D721Med (cell line): ENCODE measurements around the gene DGUOK.

Source experiments
- DNase-seq: peaks from one replicate; pipeline ENCODE4 v3.0.0; 2011; ENCODE audit warnings: low spot score; ENCODE audit not compliant: insufficient read length
- FAIRE-seq: peaks from 2 replicates; lab custom pipeline; 2011; peaks lifted over from hg19 to GRCh38; lab: Jason Lieb, UNC
- CTCF ChIP-seq: IDR thresholded peaks from 2 replicates; pipeline ENCODE4 v1.5.1; 2012; ENCODE audit warnings: mild to moderate bottlenecking, control low read depth; ENCODE audit not compliant: insufficient read depth; ENCODE audit errors: missing control alignments

Gene DGUOK

GRCh38 chr2:73889206-73889605 lies 37.5 kb upstream of the DGUOK start:
- FAIRE-seq (no peak), DNase-seq (no peak)
- no peak for TF ChIP-seq CTCF

GRCh38 chr2:73890301-73891092 lies 36.2 kb upstream of the DGUOK start:
- TF ChIP-seq CTCF = no peak
- no peak for DNase-seq
- no peak for FAIRE-seq

- TF ChIP-seq CTCF = no peak
- FAIRE-seq (no peak), DNase-seq (no peak)
Observed at GRCh38 chr2:73891276-73891901, 35.3 kb upstream of the DGUOK start.

GRCh38 chr2:73892631-73893329 lies 33.9 kb upstream of the DGUOK start, which contains the start of gene ACTG2:
Gene ACTG2, plus strand, starts transcription at chr2:73893008. Its CDS starts 8,304 bp downstream, at chr2:73901312.
- FAIRE-seq (no peak), DNase-seq (no peak)
- no peak for TF ChIP-seq CTCF

GRCh38 chr2:73893764-73894474 lies 32.8 kb upstream of the DGUOK start:
- FAIRE-seq (no peak), DNase-seq (no peak)
- TF ChIP-seq CTCF = no peak

- no peak for TF ChIP-seq CTCF
- FAIRE-seq = no peak
- DNase-seq = no peak
Observed at GRCh38 chr2:73894475-73894850, 32.2 kb upstream of the DGUOK start.
